Right cardiac atrium (tissue), 5 donors: ENCODE data around the gene RALY. TPM values are rescaled to one million over a fixed set of nuclear protein-coding genes. Genes with fewer than 3 reads are reported as not detected.

Experiments
- ATAC-seq, 2 donors: fragments of 200-7000 bp; cut with Tn5 transposase; one replicate each; pipeline versions ENCODE4 v1.8.0 to v1.9.1; 2020; ENCODE audit warnings: moderate library complexity in 2 of 2, mild to moderate bottlenecking in 1 of 2
- DNase-seq, 3 donors: peaks; one replicate each; pipeline ENCODE4 v3.0.0-alpha.2; 2020
- H3K27ac ChIP-seq: one replicate; pipeline ENCODE4 v1.5.1; 2013; ENCODE audit warnings: mild to moderate bottlenecking, low read length, control low read depth, moderate library complexity
- H3K27me3 ChIP-seq: one replicate; pipeline ENCODE4 v1.6.1; 2013; ENCODE audit not compliant: control insufficient read depth, insufficient read depth
- H3K4me1 ChIP-seq: one replicate; pipeline ENCODE4 v1.6.1; 2013; ENCODE audit warnings: low read length; ENCODE audit not compliant: control insufficient read depth, insufficient read depth
- H3K4me3 ChIP-seq: one replicate; pipeline ENCODE4 v1.5.1; 2013; ENCODE audit warnings: low read length, control low read depth
- H3K9me3 ChIP-seq: one replicate; pipeline ENCODE4 v1.6.1; 2013; ENCODE audit warnings: low read length; ENCODE audit not compliant: control insufficient read depth
- WGBS: extraction: QIAGEN DNeasy Blood & Tissue Kit; methylation state at CpG from one replicate; pipeline ENCODE4 v1.1.7; 2013; 5-methylcytosine and 5-hydroxymethylcytosine counted together
- intact Hi-C, 4 donors: fragments of 100-400 bp; cut with DNase I; formaldehyde crosslinking; loops; one replicate each; pipeline versions ENCODE4 v1.11.0 to v1.14.0; 2022 to 2023
- long read RNA-seq, 4 donors: library from polyadenylated mRNA; unstranded; transcript quantifications; one replicate each; pipeline ENCODE4 v2.0.0, GENCODE V29; 2020 to 2021
- polyA plus RNA-seq: library from polyadenylated mRNA; stranded (reverse); fragments of 200-250 nt; gene quantifications from one replicate; pipeline ENCODE4 v1.2.3, GENCODE V29; 2013
- total RNA-seq, 4 donors: library from RNA; stranded (reverse); fragmentation: NEBNext Ultra II Directional; extraction: Animal tissue kit (Norgen Biotek cat#: 25700); gene quantifications; one replicate each; pipeline ENCODE4 v1.2.1, GENCODE V29; 2021
- donor health status: healthy with polysubstance abuse.
- donor health status: DM: no; HTN: yes; CAD: no.
- donor health status: DM: no; HTN: no; CAD: no.
- donor health status: DM: no; HTN: yes; CAD: no; lungs with severe emphysema.
- donor health status: DM: yes; HTN: yes; CAD: no.

Gene RALY
- 100 to 1,000 TPM in 3 of 4 donors, 10 to 100 TPM in 1; 98.6 to 136 (median 110) TPM for total RNA-seq
- 137 TPM for polyA plus RNA-seq
- long read RNA-seq, donor 1, full-length matches to known transcripts: 283 of 316 reads
- long read RNA-seq, donor 1, partial matches to known transcripts: 15 of 316 reads
- long read RNA-seq, donor 1, other reads (novel, unspliced or antisense): 18 of 316 reads
- long read RNA-seq, donor 2, full-length matches to known transcripts: 140 of 174 reads
- long read RNA-seq, donor 2, partial matches to known transcripts: 15 of 174 reads
- long read RNA-seq, donor 2, other reads (novel, unspliced or antisense): 19 of 174 reads
- long read RNA-seq, donor 3, full-length matches to known transcripts: 134 of 172 reads
- long read RNA-seq, donor 3, partial matches to known transcripts: 21 of 172 reads
- long read RNA-seq, donor 3, other reads (novel, unspliced or antisense): 17 of 172 reads
- long read RNA-seq, donor 4, full-length matches to known transcripts: 175 of 197 reads
- long read RNA-seq, donor 4, partial matches to known transcripts: 9 of 197 reads
- long read RNA-seq, donor 4, other reads (novel, unspliced or antisense): 13 of 197 reads

DNA sequence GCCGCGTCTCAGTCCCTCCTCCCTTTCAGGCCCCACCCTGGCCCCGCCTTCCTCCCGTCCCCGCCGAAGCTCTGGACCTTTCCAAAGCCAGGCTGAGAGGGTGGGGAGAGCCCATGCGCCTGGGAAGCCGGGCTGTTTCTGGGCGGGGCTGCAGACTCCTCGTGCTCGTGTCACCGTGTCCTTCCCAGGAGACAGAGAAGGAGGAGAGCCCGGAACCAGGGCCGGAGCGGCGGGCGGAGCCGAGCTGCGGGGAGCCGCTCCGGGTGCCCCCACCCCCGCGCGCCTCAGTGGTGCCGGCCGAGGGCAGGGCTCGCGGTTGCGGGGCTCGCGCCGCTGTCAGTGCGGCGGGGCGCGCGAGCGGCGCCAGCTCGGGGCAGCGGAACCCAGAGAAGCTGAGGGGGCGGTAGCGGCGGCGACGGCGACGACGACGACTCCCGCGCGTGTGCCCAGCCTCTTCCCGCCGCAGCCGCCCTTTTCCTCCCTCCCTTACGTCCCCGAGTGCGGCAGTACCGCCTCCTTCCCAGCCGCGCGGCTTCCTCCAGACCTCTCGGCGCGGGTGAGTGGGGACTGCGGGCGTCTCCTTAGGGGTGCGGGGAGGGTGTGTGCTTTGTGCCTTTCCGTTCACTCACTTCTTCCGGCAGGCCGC is at the start of gene RALY:
RALY (plus strand) TSS at position 336 of the 646 bp plus-strand sequence. CDS start 78,164 bp downstream, outside the sequence.
- Histone ChIP-seq H3K27me3 (no peaks in the 10 kb centered on the region), H3K9me3 (no peaks in the 10 kb centered on the region), H3K4me1 (peaks cover 24% of the 10 kb centered on the region), H3K27ac (peak within 1 kb of the TSS; percentile 94), H3K4me3 (peak within 1 kb of the TSS; percentile 89)
- intact Hi-C loops: loop anchor here in 1 of 4 donors (5.0 kb wide), 2 partner anchors 49 to 201 kb away; no protein-coding TSS in a partner anchor
- ATAC-seq (peak; percentile 93 to 95), DNase-seq (peak in 2 of 3 donors; percentile 99)
- under 1% methylated on average over 72 of the region's 72 CpGs for WGBS

DNA sequence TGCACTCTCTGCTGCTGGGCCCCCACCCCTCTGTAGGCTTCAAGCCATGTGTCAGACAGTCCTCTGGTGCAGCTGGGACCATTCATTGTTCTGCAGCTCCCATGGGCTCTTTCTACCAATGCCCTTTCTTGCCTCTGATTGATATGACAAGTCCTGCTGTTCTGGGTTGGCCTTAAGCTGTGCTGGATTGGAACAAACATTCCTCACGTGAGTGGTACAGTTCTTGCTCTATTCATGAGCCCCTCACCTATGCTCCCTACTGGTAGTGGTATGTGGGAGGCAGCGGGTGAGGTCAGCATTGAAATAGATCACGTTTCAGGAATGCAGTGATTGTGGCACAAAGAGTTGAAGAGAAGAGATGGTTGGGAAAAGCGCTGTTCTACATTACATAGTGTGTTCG is 48.8 kb upstream of the RALY start:
- intact Hi-C loops: no loop called here
- no peak for ATAC-seq
- 67% methylated on average over 5 of the region's 5 CpGs for WGBS

DNA sequence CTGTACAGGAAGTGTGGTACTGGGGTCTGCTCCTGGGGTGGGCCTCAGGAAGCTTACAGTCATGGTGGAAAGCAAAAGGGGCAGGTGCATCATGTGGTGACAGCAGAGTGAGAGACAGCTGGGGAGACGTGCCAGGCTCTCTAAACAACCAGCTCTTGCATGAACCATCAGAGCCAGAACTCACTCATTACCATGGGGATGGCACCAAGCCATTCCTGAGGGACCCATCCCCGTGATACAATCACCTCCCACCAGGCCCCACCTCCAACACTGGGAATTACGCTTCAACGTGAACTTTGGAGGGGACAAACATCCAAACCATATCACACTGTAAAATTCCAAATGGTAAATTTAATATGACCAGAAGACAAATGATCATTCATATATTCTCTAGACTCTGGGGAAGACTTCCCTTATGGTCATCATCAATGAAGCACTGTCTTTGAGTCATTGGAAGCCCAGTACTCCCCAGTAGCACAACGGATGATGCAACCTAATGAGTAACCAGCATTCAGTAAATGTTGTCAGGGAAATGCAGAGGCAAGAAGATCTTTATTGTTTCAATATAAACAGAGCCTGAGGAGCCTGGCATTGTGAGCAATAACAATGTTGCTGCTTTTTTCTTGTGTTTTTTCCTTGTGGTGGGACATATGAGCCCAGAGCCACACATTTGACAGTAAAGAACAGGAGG is 48.2 kb upstream of the RALY start:
- no peaks in the 10 kb centered on the region for H3K27me3 ChIP-seq
- no peak overlapping the region for H3K4me3 ChIP-seq
- intact Hi-C loops: no loop called here
- ATAC-seq (no peak), DNase-seq (no peak)
- H3K27ac ChIP-seq: no peak overlapping the region
- no peaks in the 10 kb centered on the region for H3K4me1 ChIP-seq
- WGBS: 81% methylated on average over 5 of the region's 5 CpGs
- H3K9me3 ChIP-seq: peaks cover 7% of the 10 kb centered on the region

More for the DNA sequence above, 48.8 kb upstream of the RALY start:
- Histone ChIP-seq H3K27me3 (no peaks in the 10 kb centered on the region), H3K4me1 (no peaks in the 10 kb centered on the region), H3K9me3 (peaks cover 7% of the 10 kb centered on the region), H3K27ac (no peak overlapping the region), H3K4me3 (no peak overlapping the region)
- DNase-seq: no peak

DNA sequence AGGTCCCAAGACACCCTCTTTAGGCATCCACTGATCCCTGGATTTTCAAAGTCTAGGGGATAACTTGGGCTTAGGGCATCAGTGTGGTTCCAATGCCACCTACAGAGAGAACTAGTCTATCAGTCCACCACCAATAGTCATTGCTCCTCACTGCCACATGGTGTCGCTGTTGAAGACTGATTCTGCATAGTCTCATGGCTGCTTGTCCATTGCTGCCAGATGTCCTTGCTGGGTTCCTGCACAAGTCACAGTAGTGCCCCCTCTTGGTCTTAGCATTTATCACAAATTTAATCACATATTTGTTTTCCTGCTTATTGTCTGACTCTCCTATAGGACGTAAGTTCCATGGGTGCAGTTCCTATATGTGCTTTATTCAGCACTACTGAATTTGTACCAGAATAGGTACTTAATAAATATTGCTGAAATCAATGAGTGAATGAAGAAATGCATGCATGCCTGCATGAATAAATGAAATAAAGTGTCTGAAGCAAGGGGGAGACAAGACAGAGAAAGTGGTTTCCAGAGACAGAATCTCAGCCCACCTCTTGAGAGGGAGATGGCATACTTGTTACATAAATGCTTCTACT is 45.9 kb upstream of the RALY start:
- no peak overlapping the region for H3K27ac ChIP-seq
- intact Hi-C loops: no loop called here

DNA sequence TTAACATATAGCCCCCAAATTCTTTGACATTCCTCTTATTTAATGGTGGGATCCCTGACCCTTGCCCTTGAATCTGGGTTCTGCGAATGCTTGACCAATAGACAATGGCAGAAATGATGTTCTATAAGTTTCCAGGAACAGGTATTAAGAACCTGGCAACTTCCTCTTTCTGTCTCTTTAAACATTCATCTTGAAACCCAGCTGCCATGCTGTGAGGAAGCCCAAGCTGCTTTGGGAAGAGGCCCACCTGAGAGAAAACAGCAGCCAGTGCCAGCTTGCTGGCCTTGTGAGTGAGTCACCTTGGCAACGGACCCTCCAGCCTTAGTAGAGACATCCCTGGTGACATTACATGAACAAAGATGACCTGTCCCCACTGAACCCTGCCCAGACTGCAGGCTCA is 45.2 kb upstream of the RALY start:
- intact Hi-C loops: no loop called here
- Histone ChIP-seq H3K9me3 (peaks cover 7% of the 10 kb centered on the region), H3K27ac (no peak overlapping the region), H3K4me3 (no peak overlapping the region), H3K4me1 (no peaks in the 10 kb centered on the region), H3K27me3 (no peaks in the 10 kb centered on the region)
- DNase-seq (no peak), ATAC-seq (no peak)
- WGBS: 97% methylated on average over 2 of the region's 2 CpGs

More for the DNA sequence above, 45.9 kb upstream of the RALY start:
- 44% methylated on average over 2 of the region's 2 CpGs for WGBS
- Histone ChIP-seq H3K4me1 (no peaks in the 10 kb centered on the region), H3K9me3 (peaks cover 7% of the 10 kb centered on the region), H3K27me3 (no peaks in the 10 kb centered on the region), H3K4me3 (no peak overlapping the region)
- DNase-seq (no peak), ATAC-seq (no peak)

DNA sequence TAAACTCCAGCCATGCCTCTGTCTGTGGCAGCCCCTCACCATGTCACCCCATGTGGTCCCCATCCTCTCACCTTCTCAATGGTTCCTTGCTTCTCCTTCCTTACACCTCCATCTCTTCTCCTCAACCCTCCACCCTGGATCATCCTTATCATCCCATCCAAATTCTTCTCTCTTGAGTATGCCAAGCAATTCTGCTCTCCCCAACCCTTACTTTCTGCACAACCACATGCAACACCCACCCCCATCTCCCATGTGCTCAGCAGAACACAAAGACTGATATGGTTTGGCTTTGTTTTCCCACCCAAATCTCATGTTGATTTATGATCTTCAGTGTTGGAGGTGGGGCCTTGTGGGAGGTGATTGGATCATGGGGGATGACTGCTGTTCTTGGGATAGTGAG is 42.5 kb upstream of the RALY start:
- no peak overlapping the region for H3K4me3 ChIP-seq
- DNase-seq: no peak
- no peaks in the 10 kb centered on the region for H3K27me3 ChIP-seq
- intact Hi-C loops: no loop called here
- H3K9me3 ChIP-seq: peaks cover 7% of the 10 kb centered on the region
- H3K27ac ChIP-seq: no peak overlapping the region
- H3K4me1 ChIP-seq: no peaks in the 10 kb centered on the region
- no peak for ATAC-seq

DNA sequence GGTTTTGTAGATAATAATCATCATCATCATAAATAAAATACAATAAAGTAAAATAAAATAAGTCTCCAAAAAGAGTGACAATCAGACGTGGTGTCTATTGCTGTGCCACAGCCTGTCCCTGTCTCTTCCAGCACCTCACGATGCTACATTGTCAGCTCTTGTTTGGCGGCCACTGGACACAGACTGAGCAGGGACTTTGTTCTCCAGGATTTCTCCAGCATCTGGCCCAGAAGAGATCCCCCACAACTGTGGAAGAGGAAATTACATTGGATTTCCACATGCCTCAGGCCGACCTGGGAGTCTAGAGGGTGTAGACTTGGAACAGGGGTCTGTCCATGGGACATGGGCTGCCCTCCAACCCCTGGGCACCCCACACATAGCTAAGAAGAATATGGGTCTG is 39.2 kb upstream of the RALY start:
- H3K9me3 ChIP-seq: no peaks in the 10 kb centered on the region
- H3K27me3 ChIP-seq: no peaks in the 10 kb centered on the region
- DNase-seq: no peak
- ATAC-seq: no peak
- no peak overlapping the region for H3K4me3 ChIP-seq
- intact Hi-C loops: no loop called here
- no peak overlapping the region for H3K27ac ChIP-seq
- 87% methylated on average over 4 of the region's 4 CpGs for WGBS
- no peaks in the 10 kb centered on the region for H3K4me1 ChIP-seq

DNA sequence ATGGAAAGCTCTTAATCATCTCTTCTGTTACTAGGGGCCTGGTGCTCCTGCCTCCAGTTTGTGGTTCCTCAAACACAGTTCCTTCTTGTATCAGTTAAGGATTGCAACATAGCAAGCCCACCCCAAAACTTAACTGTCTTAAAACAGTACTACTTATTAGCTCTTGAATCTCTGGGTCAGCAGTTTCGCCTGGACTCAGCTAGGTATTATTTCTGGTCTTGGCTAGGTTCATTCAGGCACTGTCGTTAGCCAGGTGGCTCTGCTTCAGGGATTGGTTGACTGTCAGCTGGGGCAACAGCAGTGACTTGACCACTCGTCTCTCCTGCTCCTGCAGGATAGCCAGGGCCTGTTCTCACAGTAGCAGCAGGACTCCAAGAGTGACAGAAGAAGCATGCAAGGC is 30.0 kb upstream of the RALY start:
- Histone ChIP-seq H3K27me3 (no peaks in the 10 kb centered on the region), H3K27ac (no peak overlapping the region), H3K4me1 (no peaks in the 10 kb centered on the region), H3K9me3 (no peaks in the 10 kb centered on the region), H3K4me3 (no peak overlapping the region)
- ATAC-seq: no peak
- WGBS: 72% methylated on average over 3 of the region's 3 CpGs
- DNase-seq: no peak
- intact Hi-C loops: no loop called here

DNA sequence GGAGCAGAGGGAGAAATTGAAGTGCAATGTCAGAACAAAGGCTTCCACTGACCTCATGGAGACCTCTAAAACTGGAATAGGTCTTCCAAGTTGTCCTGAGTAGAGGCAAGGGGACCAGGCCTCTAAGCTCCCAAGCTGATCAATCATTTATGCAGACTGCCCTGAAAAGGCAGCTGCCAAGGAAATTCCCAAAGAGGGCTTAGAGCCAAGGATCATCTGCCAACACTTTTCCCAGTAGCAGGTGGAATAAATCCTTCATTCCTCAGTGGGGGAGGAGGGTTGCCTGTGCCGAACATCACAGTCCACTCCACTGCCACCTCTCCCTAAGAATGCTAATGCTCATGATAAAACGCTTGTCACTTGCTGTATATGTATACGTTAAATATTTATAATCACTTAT is 29.3 kb upstream of the RALY start:
- H3K4me1 ChIP-seq: no peaks in the 10 kb centered on the region
- intact Hi-C loops: no loop called here
- 66% methylated on average over 3 of the region's 3 CpGs for WGBS
- DNase-seq: no peak
- no peaks in the 10 kb centered on the region for H3K9me3 ChIP-seq
- H3K27ac ChIP-seq: no peak overlapping the region
- no peaks in the 10 kb centered on the region for H3K27me3 ChIP-seq
- H3K4me3 ChIP-seq: no peak overlapping the region
- no peak for ATAC-seq

DNA sequence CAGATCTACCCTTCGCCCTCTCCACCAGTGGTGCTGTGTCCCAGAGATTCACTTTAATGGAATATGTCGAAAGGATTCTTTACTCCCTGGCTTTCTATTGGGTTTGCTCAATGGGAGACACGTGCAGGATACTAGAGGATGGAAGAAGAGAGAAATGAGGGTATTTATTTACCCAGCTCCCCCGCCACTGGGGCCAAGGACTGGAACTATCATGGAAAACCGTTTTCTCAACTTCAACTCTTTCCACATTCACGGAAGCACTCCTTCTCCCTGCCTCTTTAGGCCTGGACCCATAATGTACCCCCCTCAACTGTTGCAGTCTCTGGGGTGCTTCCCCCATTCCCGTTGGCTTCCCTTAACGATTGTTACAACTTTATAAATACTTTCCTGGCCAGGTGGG is 26.6 kb upstream of the RALY start:
- DNase-seq (no peak), ATAC-seq (no peak)
- Histone ChIP-seq H3K27ac (no peak overlapping the region), H3K4me1 (no peaks in the 10 kb centered on the region), H3K27me3 (no peaks in the 10 kb centered on the region), H3K4me3 (no peak overlapping the region), H3K9me3 (no peaks in the 10 kb centered on the region)
- intact Hi-C loops: no loop called here
- WGBS: 92% methylated on average over 8 of the region's 8 CpGs
